Muscle layer of colon (tissue), 2 donors: ENCODE measurements around the gene RFESD.

Experiments
- H3K27ac ChIP-seq: one replicate; pipeline ENCODE4 v1.7.0; 2013; ENCODE audit warnings: low read depth, mild to moderate bottlenecking, low read length, moderate library complexity
- H3K27me3 ChIP-seq, 2 donors: one replicate each; pipeline ENCODE4 v1.7.0; 2013; ENCODE audit warnings: low read length in 2 of 2, mild to moderate bottlenecking in 2 of 2; ENCODE audit not compliant: insufficient read depth in 2 of 2, control insufficient read depth in 1 of 2
- H3K36me3 ChIP-seq: one replicate; pipeline ENCODE4 v1.7.0; 2013; ENCODE audit warnings: mild to moderate bottlenecking, low read length; ENCODE audit not compliant: insufficient read depth
- H3K4me1 ChIP-seq: one replicate; pipeline ENCODE4 v1.7.0; 2013; ENCODE audit warnings: mild to moderate bottlenecking, low read length; ENCODE audit not compliant: insufficient read depth
- H3K4me3 ChIP-seq, 2 donors: one replicate each; pipeline ENCODE4 v1.7.0; 2013; ENCODE audit warnings: low read length in 2 of 2, low read depth in 1 of 2, mild to moderate bottlenecking in 1 of 2, moderate library complexity in 1 of 2
- H3K9ac ChIP-seq: one replicate; pipeline ENCODE4 v1.7.0; 2013; ENCODE audit warnings: low read length
- H3K9me3 ChIP-seq: one replicate; pipeline ENCODE4 v1.7.0; 2013; ENCODE audit warnings: mild to moderate bottlenecking, low read length
- donor health status: abdominal sarcoma.
- donor health status: Adenocarcinoma of cecum.

RFESD gene

GRCh38 chr5:95649274-95649673 is 2.7 kb downstream of the RFESD start:
- H3K27me3 ChIP-seq, result no peaks in the 10 kb centered on the region
- H3K9me3 ChIP-seq, result no peaks in the 10 kb centered on the region
- no peak overlapping the region for H3K9ac ChIP-seq
- H3K4me1 ChIP-seq, result peaks cover 5% of the 10 kb centered on the region
- no peak overlapping the region for H3K4me3 ChIP-seq
- H3K27ac ChIP-seq, result no peak overlapping the region
- H3K36me3 ChIP-seq, result no peaks in the 10 kb centered on the region

GRCh38 chr5:95649842-95650620 is 3.5 kb downstream of the RFESD start:
- Histone ChIP-seq H3K4me3 (no peak overlapping the region), H3K27me3 (no peaks in the 10 kb centered on the region), H3K27ac (no peak overlapping the region), H3K36me3 (no peaks in the 10 kb centered on the region), H3K9ac (no peak overlapping the region), H3K4me1 (no peaks in the 10 kb centered on the region), H3K9me3 (no peaks in the 10 kb centered on the region)

- no peak overlapping the region for H3K4me3 ChIP-seq
- H3K27me3 ChIP-seq, result no peaks in the 10 kb centered on the region
- no peaks in the 10 kb centered on the region for H3K9me3 ChIP-seq
- H3K9ac ChIP-seq, result no peak overlapping the region
- no peaks in the 10 kb centered on the region for H3K4me1 ChIP-seq
- no peaks in the 10 kb centered on the region for H3K36me3 ChIP-seq
- H3K27ac ChIP-seq, result no peak overlapping the region
These were observed 6.3 kb downstream of the RFESD start for GRCh38 chr5:95652849-95653248.

GRCh38 chr5:95654196-95654595 is 7.6 kb downstream of the RFESD start:
- no peak overlapping the region for H3K9ac ChIP-seq
- no peak overlapping the region for H3K4me3 ChIP-seq
- no peaks in the 10 kb centered on the region for H3K27me3 ChIP-seq
- no peaks in the 10 kb centered on the region for H3K9me3 ChIP-seq
- H3K4me1 ChIP-seq, result no peaks in the 10 kb centered on the region
- no peak overlapping the region for H3K27ac ChIP-seq
- no peaks in the 10 kb centered on the region for H3K36me3 ChIP-seq

- no peak overlapping the region for H3K4me3 ChIP-seq
- H3K4me1 ChIP-seq, result no peaks in the 10 kb centered on the region
- H3K36me3 ChIP-seq, result no peaks in the 10 kb centered on the region
- no peaks in the 10 kb centered on the region for H3K9me3 ChIP-seq
- no peaks in the 10 kb centered on the region for H3K27me3 ChIP-seq
- H3K27ac ChIP-seq, result no peak overlapping the region
- no peak overlapping the region for H3K9ac ChIP-seq
These were observed 9.0 kb downstream of the RFESD start for GRCh38 chr5:95655575-95655974.

GRCh38 chr5:95660060-95660459 is 13.5 kb downstream of the RFESD start:
- Histone ChIP-seq H3K9ac (no peak overlapping the region), H3K27me3 (no peaks in the 10 kb centered on the region), H3K36me3 (no peaks in the 10 kb centered on the region), H3K4me3 (no peak overlapping the region), H3K27ac (no peak overlapping the region), H3K4me1 (peaks cover 8% of the 10 kb centered on the region), H3K9me3 (no peaks in the 10 kb centered on the region)

- Histone ChIP-seq H3K9me3 (no peaks in the 10 kb centered on the region), H3K9ac (no peak overlapping the region), H3K36me3 (no peaks in the 10 kb centered on the region), H3K27me3 (no peaks in the 10 kb centered on the region), H3K27ac (no peak overlapping the region), H3K4me3 (no peak overlapping the region), H3K4me1 (peaks cover 8% of the 10 kb centered on the region)
These were observed 16.4 kb downstream of the RFESD start for GRCh38 chr5:95662946-95663345.

GRCh38 chr5:95664204-95664786 is 17.7 kb downstream of the RFESD start:
- Histone ChIP-seq H3K9me3 (no peaks in the 10 kb centered on the region), H3K9ac (peak overlapping the region; percentile 47), H3K27me3 (no peaks in the 10 kb centered on the region), H3K36me3 (no peaks in the 10 kb centered on the region), H3K4me3 (no peak overlapping the region), H3K4me1 (peaks cover 15% of the 10 kb centered on the region), H3K27ac (no peak overlapping the region)

GRCh38 chr5:95667061-95667618 is 20.6 kb downstream of the RFESD start:
- H3K27ac ChIP-seq, result no peak overlapping the region
- peaks cover 29% of the 10 kb centered on the region for H3K4me1 ChIP-seq
- no peaks in the 10 kb centered on the region for H3K36me3 ChIP-seq
- no peaks in the 10 kb centered on the region for H3K27me3 ChIP-seq
- H3K9ac ChIP-seq, result no peak overlapping the region
- no peak overlapping the region for H3K4me3 ChIP-seq
- H3K9me3 ChIP-seq, result no peaks in the 10 kb centered on the region

- Histone ChIP-seq H3K9ac (no peak overlapping the region), H3K27me3 (no peaks in the 10 kb centered on the region), H3K4me1 (peaks cover 29% of the 10 kb centered on the region), H3K27ac (no peak overlapping the region), H3K9me3 (no peaks in the 10 kb centered on the region), H3K36me3 (no peaks in the 10 kb centered on the region), H3K4me3 (no peak overlapping the region)
These were observed 21.1 kb downstream of the RFESD start for GRCh38 chr5:95667678-95668077.

- H3K27ac ChIP-seq, result no peak overlapping the region
- H3K27me3 ChIP-seq, result no peaks in the 10 kb centered on the region
- no peaks in the 10 kb centered on the region for H3K9me3 ChIP-seq
- H3K4me1 ChIP-seq, result peaks cover 29% of the 10 kb centered on the region
- H3K9ac ChIP-seq, result no peak overlapping the region
- H3K4me3 ChIP-seq, result no peak overlapping the region
- H3K36me3 ChIP-seq, result no peaks in the 10 kb centered on the region
These were observed 21.6 kb downstream of the RFESD start for GRCh38 chr5:95668216-95668615.

- Histone ChIP-seq H3K36me3 (no peaks in the 10 kb centered on the region), H3K4me1 (peaks cover 29% of the 10 kb centered on the region), H3K4me3 (no peak overlapping the region), H3K9me3 (no peaks in the 10 kb centered on the region), H3K27me3 (no peaks in the 10 kb centered on the region), H3K27ac (peak overlapping the region; percentile 89), H3K9ac (no peak overlapping the region)
These were observed 22.2 kb downstream of the RFESD start for GRCh38 chr5:95668728-95669127.
